ENCODE results near the gene FAM241B. TPM values are rescaled to one million over a fixed set of nuclear protein-coding genes. Genes with fewer than 3 reads are reported as not detected.

FAM241B gene
- total RNA-seq, 1 donor from 2014 or later, result 9.8 TPM

- Mint-ChIP-seq H3K4me3 (no peak overlapping the region), H3K9me3 (no peaks in the 10 kb centered on the region), H3K36me3 (no peaks in the 10 kb centered on the region), H3K27me3 (peaks cover 5% of the 10 kb centered on the region), H3K27ac (no peak overlapping the region), H3K4me1 (ENCODE audit: unreplicated experiment) (peaks cover 53% of the 10 kb centered on the region)
- no peak for TF ChIP-seq CTCF (conservative IDR thresholded peaks at IDR 0.05)
- DNase-seq (ENCODE audit: extremely low spot score, unreplicated experiment), result no peak
Observed at GRCh38 chr10:69651362-69651761, 21.3 kb downstream of the FAM241B start.

DNA sequence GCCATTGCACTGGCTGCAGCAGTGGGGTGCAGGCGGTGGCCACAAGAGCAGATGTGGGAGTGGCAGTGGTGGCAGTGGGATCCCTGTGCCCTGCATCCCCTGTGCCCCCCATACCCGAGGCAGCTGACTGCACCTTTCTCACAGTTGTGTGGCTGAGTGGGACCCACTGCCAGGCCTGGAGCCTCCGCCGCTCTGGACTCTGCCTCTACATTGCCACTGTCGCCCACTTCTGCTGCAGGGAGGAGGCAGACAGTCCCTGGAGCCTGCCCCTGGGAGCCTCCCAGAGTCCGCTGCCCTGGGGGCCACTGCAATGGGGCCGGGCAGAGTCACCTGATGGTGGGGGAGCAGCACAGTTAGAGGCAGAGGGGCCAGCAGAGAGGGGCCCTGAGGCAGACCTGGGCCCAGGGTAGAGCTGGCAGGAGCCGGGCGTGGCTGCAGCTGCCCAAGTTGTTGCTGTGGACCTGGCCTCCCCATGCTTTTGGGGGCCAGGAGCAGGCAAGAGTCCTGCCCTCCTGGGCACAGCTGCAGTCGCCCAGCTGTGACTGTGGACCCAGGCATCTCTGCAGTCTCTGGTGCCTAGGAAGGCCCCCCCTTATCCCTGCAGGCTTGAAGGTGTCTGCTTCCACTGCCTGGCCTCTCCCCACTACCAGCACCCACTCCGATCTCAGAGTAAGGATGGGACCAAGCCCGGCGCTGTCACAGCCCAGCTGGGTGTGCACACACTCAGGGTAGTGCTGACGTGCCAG, 22.2 kb downstream of the FAM241B start:
- TF ChIP-seq CTCF (conservative IDR thresholded peaks at IDR 0.05), result no peak
- H3K4me1 Mint-ChIP-seq (ENCODE audit: unreplicated experiment), result peaks cover 48% of the 10 kb centered on the region
- peaks cover 5% of the 10 kb centered on the region for H3K27me3 Mint-ChIP-seq
- H3K4me3 Mint-ChIP-seq, result no peak overlapping the region
- H3K36me3 Mint-ChIP-seq, result no peaks in the 10 kb centered on the region
- no peak for DNase-seq (ENCODE audit: extremely low spot score, unreplicated experiment)
- no peak overlapping the region for H3K27ac Mint-ChIP-seq
- no peaks in the 10 kb centered on the region for H3K9me3 Mint-ChIP-seq

DNA sequence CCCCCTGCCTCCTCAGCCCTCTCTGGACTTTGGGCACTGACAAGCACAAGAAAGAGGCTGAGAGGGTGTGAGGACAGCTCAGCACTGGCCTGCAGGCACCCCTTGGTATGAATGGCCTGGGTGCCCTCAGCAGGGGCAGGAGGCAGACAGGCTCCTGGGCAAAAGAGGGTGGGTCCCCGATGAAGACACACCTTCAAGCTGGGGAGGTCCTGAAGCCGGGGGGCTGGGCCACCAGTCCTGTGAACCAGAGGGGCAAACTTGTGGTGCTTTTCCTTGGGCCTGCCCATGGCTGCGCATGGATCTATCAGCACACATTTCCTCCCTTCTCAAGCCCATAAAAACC, 22.8 kb downstream of the FAM241B start:
- no peaks in the 10 kb centered on the region for H3K36me3 Mint-ChIP-seq
- peaks cover 7% of the 10 kb centered on the region for H3K27me3 Mint-ChIP-seq
- DNase-seq (ENCODE audit: extremely low spot score, unreplicated experiment), result no peak
- H3K27ac Mint-ChIP-seq, result no peak overlapping the region
- no peak overlapping the region for H3K4me3 Mint-ChIP-seq
- H3K9me3 Mint-ChIP-seq, result no peaks in the 10 kb centered on the region
- peaks cover 48% of the 10 kb centered on the region for H3K4me1 Mint-ChIP-seq (ENCODE audit: unreplicated experiment)
- TF ChIP-seq CTCF (conservative IDR thresholded peaks at IDR 0.05), result no peak

- H3K27ac Mint-ChIP-seq, result no peak overlapping the region
- TF ChIP-seq CTCF (conservative IDR thresholded peaks at IDR 0.05), result no peak
- no peak overlapping the region for H3K4me3 Mint-ChIP-seq
- no peaks in the 10 kb centered on the region for H3K36me3 Mint-ChIP-seq
- peaks cover 51% of the 10 kb centered on the region for H3K4me1 Mint-ChIP-seq (ENCODE audit: unreplicated experiment)
- H3K9me3 Mint-ChIP-seq, result no peaks in the 10 kb centered on the region
- H3K27me3 Mint-ChIP-seq, result peaks cover 13% of the 10 kb centered on the region
- no peak for DNase-seq (ENCODE audit: extremely low spot score, unreplicated experiment)
Observed at GRCh38 chr10:69653561-69653960, 23.5 kb downstream of the FAM241B start.

DNA sequence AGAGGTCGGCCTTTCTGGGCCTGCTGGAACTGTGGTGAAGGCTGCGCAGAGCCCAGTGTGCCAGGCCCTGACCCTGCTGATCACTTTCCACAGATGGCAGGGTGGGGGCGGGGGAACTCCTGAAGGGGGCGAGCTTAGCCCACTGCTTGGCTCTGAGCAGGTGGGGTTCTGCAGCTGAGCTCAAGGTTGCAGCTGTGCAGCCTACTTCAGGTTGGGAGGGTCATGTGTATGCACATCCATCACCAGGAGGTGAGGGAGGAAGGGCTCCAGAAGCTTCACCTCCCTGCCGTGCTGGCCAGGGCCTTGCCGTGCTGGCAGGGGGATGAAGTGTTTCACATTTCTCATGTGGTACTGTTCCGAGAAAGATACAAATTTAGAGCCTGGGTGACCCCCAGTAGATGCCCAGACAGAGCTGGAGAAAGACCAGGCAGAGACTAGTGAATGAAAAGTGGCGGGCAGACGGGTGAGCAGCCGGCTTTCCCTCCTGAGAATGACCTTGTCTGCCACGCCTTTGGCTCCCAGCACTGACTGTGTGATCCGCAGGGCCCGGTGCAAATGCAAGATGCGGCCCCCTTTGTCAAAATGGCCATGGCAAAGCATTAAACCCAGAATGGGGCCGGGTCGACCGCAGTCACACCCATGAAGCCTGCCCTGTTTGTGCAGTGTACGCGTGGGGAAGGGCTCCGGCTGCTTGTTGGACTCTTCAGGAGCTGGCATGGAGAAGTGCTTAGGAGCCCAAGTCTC, 25.2 kb downstream of the FAM241B start:
- Mint-ChIP-seq H3K27me3 (peaks cover 17% of the 10 kb centered on the region), H3K27ac (no peak overlapping the region), H3K4me1 (ENCODE audit: unreplicated experiment) (peaks cover 45% of the 10 kb centered on the region), H3K36me3 (no peaks in the 10 kb centered on the region), H3K4me3 (no peak overlapping the region), H3K9me3 (no peaks in the 10 kb centered on the region)
- no peak for TF ChIP-seq CTCF (conservative IDR thresholded peaks at IDR 0.05)
- DNase-seq (ENCODE audit: extremely low spot score, unreplicated experiment), result no peak

Measured in type B pancreatic cell (in vitro differentiated cells).